GM12872 (cell line): ENCODE results near the gene CDC42.

Experiments used
- TF ChIP-seq, protein P1 (sequence below): IDR thresholded peaks from 3 replicates; pipeline ENCODE4 v1.5.1; 2011; ENCODE audit warnings: low read depth, mild to moderate bottlenecking, low read length, moderate library complexity; ENCODE audit not compliant: insufficient read depth

CDC42 gene

GRCh38 chr1:22052115-22053016 is at the start of gene CDC42:
Gene CDC42, plus strand, starts transcription at chr1:22052709. Its CDS starts 25,770 bp downstream, at chr1:22078479.
- TF ChIP-seq, protein P1, sequence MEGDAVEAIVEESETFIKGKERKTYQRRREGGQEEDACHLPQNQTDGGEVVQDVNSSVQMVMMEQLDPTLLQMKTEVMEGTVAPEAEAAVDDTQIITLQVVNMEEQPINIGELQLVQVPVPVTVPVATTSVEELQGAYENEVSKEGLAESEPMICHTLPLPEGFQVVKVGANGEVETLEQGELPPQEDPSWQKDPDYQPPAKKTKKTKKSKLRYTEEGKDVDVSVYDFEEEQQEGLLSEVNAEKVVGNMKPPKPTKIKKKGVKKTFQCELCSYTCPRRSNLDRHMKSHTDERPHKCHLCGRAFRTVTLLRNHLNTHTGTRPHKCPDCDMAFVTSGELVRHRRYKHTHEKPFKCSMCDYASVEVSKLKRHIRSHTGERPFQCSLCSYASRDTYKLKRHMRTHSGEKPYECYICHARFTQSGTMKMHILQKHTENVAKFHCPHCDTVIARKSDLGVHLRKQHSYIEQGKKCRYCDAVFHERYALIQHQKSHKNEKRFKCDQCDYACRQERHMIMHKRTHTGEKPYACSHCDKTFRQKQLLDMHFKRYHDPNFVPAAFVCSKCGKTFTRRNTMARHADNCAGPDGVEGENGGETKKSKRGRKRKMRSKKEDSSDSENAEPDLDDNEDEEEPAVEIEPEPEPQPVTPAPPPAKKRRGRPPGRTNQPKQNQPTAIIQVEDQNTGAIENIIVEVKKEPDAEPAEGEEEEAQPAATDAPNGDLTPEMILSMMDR = no peak

DNA sequence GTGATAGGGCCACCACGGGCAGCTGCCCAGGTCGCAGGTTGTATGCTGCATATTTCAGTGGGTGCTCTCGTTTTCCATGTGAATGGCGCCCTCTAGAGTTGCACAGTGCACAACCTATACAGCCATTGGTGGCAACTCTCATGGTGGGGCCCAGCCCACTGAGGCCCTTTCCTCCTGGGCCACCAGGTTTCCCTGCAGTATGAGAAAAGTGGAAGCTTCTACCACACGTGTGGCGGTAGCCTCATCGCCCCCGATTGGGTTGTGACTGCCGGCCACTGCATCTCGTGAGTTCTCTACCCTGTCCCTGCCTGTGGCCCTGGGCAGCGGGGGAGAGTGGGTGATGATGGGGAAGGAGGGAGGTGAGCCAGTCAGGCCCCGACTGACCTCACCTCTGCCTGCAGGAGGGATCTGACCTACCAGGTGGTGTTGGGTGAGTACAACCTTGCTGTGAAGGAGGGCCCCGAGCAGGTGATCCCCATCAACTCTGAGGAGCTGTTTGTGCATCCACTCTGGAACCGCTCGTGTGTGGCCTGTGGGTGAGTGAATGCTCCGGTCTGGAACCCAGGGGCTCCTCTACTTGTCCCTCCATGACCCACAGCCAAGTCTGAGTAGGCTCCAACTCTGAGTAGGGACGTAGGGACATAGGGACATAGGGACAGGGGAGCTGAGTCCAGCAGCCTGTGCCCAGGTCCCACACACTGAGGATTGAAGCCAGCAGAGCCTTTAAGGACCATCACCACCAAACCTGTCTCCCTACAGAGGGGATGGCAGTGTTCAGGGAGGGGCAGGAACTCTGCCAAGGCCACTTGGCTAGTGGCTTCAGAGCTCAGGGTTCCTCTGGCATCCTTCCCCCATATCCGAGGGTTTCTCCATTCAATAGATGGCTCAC is 47.0 kb upstream of the CDC42 start:
- TF ChIP-seq, protein P1 = peak; percentile 35; the same call in 1 of the 3 replicates

DNA sequence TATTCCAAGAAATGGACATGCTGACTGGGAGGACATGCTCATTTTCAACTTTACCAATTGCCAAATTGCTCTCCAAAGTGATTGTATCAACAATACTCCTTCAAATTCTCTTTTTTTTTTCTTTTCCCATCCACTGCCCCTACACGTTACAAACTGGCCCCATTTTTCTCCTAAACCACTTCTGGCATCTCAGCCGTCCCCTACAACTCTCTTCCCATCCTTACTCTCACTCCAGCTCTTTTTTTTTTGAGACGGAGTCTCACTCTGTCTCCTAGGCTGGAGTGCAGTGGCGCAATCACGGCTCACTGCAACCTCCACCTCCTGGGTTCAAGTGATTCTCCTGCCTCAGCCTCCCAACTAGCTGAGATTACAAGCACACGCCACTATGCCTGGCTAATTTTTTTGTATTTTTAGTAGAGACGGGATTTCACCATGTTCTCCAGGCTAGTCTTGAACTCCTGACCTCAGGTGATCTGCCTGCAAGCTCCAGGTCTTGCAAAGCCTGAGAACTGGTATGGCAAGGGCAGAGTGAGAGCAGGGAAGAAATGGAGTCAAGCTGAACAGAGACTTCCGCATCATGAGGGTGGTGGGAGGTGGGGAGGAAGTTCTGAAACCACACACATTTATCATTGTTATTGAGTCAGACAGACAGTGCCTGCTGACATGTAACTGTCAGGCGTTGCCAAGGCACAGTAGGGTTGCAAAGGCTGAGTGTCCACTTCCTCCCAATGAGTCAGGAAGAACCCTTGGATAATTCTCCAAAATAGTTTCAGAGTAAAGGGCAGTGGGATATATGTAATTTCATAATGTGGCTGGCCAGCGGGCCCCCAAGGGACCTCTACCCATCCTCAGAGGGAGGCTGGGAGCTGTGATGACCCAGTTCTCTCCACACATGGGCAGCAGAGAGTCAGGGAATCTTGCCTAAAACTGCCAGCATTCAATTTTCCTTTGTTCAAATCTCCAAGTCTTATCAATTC is 33.6 kb upstream of the CDC42 start:
- TF ChIP-seq, protein P1 = peak; percentile 32; the same call in 2 of the 3 replicates

DNA sequence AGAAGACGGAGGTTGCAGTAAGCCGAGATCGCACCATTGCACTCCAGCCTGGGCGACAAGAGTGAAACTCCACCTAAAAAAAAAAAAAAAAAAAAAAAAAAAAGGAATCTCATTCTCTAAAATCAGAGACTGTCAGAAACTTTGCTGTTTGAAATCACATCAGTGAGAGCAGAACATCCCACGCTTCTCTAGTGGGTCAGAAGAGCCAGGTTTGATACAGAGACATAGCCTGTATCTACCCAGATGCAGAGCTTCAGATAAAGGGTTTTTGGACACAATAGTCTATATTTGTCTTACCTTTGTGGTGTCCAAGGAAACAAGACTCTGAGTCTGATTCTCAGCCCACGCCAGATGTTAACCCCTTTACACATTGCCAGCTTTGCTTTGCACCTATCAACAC is 31.4 kb upstream of the CDC42 start:
- TF ChIP-seq, protein P1 = no peak

GRCh38 chr1:22024485-22025367 is 27.8 kb upstream of the CDC42 start:
- TF ChIP-seq, protein P1 = no peak

GRCh38 chr1:22025368-22026155 is 26.9 kb upstream of the CDC42 start:
- TF ChIP-seq, protein P1 = no peak
